NCI-H226 (cell line): Measurements from ENCODE around the gene DEFB131B.
"Not testable (repeated sequence)": the region's sequence is repeated elsewhere in the genome, so short reads cannot be mapped to it uniquely, and the experiment has no call there.

Experiments used
- DNase-seq: peaks from one replicate; pipeline ENCODE4 v3.0.0-alpha.2; 2015

The DEFB131B gene, protein sequence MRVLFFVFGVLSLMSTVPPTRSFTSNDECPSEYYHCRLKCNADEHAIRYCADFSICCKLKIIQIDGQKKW

DNA sequence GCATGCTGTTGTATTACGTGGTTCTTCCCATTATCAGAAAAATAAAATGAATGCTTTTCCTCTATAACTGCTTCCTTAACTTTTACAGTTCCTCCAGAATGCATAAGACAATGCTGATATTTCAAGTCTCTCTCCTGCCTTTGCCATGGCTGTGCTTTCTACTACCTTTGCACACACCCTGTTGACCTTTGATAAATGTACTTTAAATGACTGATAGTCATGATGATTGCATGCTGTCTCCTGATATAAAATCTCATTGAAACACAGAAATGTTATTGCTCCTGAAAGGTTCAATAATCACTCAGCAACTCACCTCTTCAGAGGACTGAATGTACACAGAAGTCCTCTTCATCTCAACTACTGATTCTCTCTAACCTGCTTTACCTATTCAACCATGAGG lies at the start of gene DEFB131B:
Gene DEFB131B, plus strand, starts transcription at position 395 of the 400 bp plus-strand sequence. Its CDS starts 0 bp downstream, at position 395.
- DNase-seq = not testable (repeated sequence)

DNA sequence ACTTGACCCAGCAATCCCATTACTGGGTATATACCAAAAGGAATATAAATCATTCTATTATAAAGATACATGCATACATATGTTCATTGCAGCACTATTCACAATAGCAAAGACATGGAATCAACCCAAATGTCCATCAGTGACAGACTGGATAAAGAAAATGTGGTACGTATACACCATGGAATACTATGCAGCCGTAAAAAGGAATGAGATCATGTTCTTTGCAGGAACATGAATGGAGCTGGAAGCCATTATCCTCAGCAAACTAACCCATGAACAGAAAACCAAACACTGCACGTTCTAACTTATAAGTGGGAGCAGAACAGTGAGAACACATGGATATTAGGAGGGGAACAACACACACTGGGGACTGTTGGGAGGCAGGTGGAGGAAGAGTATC lies 49.0 kb upstream of the DEFB131B start:
- not testable (repeated sequence) for DNase-seq

DNA sequence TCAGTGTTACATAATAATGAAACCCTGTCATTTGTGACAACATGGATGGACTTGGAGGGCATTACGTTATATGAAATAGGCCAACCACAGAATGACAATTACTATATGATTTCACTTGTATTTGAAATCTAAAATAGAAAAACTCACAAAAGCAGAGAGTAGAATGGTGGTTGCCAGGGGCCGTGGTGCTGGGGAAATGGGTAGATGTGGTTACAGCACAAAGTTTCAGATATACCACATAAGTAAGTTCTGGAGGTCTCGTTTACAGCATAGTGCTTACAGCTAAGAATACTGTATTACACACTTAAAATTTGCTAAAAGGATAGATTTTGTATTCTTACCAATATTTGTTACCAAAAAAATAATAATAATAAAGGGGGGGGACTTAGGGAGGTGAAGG lies 48.6 kb upstream of the DEFB131B start:
- not testable (repeated sequence) for DNase-seq

DNA sequence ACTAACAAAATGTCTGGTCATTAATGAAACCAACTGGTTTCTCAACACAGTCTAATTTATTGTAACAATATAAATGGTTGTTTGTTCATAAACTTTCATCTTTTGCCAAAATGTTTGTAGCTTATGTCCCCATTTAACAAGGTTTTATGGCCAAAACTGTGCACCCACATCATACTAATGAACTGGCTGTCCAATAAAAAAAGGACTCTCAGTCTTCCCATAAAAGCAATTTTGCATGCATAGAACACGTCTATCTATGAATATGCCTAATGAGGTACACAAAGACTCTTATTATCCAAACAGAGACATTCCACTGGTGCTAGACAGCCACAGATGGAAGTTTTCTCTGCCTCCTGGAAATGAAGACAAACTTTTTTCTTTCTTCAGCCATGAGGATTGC lies 45.4 kb upstream of the DEFB131B start, which contains the start of gene DEFB108B:
Gene DEFB108B, plus strand, starts transcription at position 390 of the 400 bp plus-strand sequence. Its CDS starts 0 bp downstream, at position 390.
- DNase-seq = not testable (repeated sequence)

DNA sequence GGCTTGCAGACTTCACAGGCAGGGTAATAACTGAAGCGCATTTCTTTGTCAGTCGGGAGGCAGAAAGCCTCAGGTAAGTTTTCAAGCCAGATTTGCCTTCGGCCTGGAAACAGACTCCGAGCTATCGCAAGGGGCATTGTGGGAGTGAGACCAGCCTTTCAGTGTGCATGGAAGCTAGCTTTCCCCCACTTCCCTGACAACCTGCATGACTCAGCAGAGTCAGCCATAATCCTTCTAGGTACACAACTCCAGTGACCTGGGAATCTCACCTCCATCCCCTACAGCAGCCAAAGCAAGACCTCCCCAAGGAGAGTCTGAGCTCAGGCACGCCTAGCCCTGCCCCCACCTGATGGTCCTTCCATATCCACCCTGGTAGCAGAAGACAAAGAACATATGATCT lies 35.5 kb upstream of the DEFB131B start:
- not testable (repeated sequence) for DNase-seq

DNA sequence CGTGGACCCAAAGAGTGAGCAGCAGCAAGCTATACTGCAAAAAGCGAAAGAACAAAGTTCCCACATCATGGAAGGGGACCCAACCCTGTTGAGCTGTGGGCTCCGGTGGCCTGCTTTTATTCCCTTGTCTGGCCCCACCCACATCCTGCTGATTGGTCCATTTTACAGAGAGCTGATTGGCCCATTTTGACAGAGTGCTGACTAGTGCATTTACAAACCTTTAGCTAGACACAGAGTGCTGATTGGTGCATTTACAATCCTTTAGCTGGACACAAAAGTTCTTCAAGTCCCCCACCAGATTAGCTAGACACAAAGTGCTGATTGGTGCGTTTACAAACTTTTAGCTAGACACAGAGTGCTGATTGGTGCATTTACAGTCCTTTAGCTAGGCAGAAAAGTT lies 34.9 kb upstream of the DEFB131B start:
- DNase-seq = not testable (repeated sequence)

DNA sequence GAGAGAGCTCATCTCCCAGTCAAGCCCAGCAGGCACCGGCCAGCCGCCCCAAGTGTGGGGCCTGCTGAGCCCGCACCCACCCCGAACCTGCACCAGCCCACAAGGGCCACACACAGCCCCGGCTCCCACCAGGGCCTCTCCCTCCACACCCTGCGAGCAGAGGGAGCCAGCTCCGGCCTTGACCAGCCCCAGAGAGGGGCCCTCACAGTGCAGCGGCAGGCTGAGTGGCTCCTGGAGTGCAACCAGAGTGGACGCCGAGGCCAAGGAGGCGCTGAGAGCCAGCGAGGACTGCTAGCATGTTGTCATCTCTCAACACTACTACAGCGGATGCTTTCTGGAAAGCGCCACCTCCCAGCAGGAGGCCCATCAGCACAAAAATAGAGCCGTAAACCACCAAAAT lies 34.4 kb upstream of the DEFB131B start:
- no peak for DNase-seq

DNA sequence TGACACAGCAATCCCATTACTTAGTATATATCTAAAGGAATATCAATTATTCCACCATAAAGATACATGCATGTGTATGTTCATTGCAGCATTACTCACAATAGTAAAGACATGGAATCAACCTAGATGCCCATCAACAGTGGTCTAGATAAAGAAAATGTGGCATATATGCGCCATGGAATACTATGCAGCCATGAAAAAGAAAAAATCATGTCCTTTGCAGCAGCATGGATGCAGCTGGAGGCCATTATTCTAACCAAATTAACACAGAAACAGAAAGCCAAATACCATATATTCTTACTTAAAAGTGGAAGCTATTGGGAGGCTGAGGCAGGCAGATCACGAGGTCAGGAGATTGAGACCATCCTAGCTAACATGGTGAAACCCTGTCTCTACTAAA lies 24.4 kb upstream of the DEFB131B start:
- not testable (repeated sequence) for DNase-seq

DNA sequence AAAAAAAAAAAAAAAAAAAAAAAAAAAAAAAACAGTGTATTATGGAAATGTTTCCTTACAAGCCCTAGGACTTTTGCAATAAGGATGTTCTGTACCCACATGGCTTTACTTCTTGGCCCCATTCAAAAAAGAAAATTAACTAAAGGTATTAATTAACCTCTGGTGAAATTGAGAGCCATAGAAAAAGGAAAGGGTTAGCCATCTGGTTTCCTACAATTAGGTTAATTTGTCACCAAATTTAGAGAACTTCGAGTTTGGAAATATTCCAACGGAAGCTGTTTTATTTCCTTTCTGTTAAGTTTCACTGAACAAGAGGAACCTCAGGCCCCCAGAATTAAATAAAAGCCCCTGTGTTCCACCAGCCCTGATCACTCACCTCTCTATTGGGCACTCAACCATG lies 22.4 kb upstream of the DEFB131B start:
- not testable (repeated sequence) for DNase-seq

DNA sequence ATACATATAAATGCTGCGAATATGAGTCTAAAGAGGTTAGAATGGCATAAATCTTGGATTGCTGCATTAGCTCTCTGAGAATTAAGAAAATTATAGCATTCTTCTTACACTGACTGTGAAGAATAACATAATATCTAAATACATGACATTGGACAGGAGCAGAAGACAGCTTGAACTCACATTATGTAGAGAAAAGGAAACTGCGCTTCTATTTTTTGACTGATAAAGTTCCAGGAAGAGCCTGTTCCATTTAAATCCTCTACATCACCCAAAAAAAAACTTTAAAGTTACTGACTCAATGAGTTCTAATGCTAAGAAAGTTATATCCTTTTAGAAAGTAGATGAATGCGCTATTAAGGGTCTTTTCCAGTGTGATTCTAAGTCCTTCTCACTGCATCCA lies 17.4 kb upstream of the DEFB131B start:
- not testable (repeated sequence) for DNase-seq

DNA sequence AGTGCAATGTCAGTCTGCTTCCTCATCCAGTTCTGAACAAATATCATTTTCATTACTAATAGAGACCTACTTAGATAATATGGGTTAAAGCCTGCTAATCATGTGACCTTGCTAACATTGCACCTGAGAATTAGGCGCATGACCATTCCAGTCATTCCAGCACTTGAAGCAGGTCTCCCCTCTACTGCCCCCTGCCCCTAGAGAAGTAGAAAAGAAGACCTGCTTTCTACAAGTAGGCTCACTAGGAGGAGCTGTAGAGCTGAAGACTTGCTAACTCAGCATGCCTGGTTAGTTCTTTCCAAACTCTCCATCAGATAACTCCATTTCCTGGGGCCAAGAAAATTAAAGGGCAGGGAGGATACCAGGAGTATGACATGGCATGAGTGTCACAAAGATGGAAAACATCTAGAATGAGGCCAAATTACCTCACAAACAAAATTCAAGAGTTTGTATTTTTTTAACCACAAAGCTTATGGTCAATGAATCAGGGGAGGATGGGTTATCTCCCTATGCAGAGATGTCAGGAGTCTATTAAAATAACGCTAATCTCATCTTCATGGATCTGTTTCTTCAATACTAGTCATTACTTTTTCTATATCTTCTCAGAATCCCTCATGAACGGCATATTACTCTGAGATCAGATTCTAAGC lies 14.2 kb upstream of the DEFB131B start:
- DNase-seq = peak; percentile 51

DNA sequence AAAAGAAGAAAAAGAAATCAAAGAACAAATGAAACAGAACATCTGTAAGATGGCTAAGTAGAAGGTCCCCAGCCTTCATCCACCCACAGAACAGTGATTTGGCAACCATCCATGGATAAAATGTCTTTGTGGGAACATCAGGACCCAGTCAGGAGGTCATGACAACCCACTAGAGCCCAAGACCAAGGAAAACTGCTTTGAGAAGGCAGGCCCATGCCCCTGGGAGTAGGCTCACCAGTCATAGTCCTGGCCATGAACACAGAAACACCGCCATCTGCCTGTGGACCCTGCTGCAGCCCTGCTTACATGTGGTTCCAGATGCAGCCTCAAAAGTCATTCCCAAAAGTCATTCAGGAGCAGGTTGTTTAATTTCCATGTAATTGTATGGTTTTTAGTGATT lies 11.0 kb upstream of the DEFB131B start:
- not testable (repeated sequence) for DNase-seq

DNA sequence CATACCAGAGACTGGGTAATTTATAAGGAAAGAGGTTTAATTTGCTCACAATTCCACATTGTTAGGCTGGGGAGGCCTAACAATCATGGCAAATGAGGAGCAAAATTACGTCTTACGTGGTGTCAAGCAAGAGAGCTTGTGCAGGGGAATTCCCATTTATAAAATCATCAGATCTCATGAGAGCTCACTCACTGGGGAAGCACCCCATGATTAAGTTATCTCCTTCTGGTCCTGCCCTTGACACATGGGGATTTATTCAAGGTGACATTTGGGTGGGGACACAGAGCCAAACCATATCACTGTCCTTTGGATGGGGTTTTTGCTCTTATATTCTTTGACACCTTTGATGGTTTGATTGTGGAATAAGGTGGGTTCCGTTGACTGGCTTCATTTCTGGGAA lies 8.3 kb upstream of the DEFB131B start:
- DNase-seq = not testable (repeated sequence)

DNA sequence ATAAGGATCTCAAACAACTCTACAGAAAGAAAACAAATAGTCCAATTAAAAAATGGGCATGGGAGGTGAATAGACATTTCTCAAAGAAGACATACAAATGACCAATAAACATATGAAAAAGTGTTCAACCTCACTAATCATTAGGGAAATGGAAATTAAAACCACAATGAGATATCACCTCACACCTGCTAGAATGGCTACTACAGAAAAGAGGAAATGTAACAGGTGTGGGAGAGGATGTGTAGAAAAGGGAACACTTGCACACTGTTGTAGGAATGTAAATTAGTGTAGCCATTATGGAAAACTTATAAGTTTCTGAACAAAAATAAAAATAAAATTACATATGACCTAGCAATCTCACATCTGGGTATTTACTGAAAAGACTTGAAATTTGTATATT lies 7.6 kb upstream of the DEFB131B start:
- not testable (repeated sequence) for DNase-seq

DNA sequence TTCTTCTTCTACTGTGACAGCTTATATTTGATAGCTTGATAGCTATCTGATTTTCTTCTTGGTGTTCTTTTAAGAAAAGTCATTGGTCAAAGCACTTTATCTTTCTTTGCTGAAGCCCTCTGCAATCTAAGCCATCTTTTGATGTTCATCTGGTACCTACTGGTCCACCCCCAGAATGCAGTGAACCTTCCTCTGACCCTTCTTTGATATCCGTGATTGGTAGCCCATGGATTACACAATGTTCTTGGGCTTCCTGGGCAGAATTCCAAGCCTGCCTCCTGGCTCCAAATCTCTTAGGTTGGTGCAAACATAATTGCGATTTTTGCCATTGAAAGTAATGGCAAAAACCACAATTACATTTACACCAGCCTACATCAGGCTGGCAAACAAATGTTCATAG lies 2.0 kb upstream of the DEFB131B start:
- DNase-seq = not testable (repeated sequence)

DNA sequence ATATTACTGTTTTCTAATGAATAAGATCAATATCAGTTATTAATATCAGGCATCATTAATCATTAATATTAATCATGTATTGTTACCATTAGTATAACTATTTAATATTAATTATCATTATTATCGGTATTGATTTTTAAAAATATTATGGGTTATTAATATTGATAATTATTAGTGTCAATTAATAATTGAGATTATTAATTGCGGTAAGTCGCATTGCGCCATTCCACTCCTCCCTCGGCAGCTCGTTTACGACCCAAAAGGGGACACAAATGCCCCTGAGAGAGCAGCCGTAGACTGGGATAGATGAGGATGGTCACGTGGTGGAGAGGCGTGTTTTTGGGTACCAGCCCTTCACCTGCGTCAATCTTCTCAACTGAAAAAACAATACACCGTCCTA lies 7.6 kb downstream of the DEFB131B start:
- DNase-seq = not testable (repeated sequence)

DNA sequence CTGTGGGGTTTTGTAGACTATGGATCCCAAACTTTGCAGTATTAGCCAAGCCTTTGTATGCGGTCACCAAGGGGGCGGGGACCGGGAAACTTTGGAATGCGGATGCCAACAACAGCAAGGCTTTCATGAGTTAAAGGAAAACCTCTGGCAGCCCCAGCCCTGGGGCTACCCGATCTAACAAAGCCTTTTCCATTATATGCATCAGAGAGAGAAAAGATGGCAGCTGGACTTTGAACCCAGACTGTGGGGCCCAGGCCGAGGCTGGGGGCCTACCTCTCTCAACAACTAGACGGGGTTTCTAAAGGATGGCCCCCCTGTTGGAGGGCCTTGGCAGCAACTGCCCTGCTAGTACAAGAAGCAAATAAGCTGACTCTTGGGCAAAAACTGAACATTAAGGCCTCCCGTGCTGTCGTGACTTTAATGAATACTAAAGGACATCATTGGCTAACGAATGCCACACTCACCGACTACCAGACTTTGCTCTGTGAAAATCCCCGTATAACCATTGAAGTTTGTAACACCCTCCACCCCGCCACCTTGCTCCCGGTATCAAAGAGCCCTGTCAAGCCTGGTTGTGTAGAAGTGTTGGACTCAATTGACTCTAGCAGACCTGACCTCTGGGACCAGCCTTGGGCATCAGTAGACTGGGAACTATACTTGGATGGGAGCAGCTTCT lies 10.2 kb downstream of the DEFB131B start:
- not testable (repeated sequence) for DNase-seq

DNA sequence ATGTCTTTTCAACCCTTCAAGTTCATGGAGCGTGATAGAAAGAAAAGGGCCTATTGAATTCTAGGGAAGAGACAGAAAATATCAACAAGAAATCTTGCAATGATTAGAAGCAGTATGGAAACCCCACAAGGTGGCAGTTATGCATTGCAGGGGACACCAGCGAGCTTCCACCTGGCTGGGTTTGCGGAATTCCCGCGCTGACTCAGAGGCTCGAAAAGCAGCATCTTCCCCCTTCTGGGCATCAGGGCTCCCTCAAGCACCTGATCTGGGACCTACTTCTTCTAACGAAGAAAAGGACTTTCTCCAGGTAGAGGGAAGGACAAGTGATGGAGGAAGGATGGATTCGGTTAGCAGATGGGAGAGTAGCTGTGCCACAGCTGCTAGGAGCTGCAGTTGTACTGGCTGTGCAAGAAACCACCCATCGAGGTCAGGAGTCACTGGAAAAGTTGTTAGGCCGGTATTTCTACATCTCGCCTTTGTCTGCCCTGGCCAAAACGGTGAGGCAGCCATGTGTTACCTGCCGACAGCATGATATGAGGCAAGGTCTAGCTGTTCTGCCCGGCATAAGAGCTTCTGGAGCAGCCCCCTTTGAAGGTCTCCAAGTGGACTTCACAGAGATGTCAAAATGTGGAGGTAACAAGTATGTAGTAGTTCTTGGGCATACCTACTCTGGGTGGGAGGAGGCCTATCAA lies 11.1 kb downstream of the DEFB131B start:
- not testable (repeated sequence) for DNase-seq

DNA sequence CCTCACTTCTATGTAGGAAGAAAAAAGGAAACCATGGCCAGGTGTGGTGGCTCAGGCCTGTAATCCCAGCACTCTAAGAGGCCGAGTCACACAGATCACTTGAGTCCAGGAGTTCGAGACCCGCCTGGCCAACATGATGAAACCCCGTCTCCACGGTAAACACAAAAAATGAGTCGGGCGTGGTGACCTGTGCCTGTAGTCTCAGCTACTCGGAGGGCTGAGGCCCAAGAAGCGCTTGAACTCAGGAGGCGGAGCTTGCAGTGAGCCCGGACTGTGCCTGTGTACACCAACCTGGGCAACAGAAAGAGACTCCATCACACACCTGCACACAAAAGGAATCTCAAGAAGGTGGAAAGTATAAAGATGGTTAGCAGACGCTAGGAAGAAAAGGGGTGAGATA lies 17.7 kb downstream of the DEFB131B start:
- DNase-seq = no peak

DNA sequence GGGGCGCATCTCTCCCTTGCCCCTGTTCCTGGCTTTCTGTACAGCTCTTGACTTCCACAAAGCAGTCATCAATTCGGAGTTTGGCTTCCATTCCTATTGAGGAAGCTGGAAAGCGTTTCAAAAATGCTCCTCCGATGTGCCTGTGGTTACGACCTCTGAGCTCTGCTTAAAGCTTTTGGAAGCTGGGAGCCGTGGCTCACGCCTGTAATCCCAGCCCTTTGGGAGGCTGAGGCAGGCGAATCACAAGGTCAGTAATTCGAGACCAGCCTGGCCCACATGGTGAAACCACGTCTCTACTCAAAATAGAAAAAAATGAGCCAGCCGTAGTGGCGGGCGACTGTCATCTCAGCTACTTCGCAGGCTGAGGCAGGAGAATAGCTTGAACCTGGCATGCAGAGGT lies 22.9 kb downstream of the DEFB131B start:
- peak; percentile 15 for DNase-seq

DNA sequence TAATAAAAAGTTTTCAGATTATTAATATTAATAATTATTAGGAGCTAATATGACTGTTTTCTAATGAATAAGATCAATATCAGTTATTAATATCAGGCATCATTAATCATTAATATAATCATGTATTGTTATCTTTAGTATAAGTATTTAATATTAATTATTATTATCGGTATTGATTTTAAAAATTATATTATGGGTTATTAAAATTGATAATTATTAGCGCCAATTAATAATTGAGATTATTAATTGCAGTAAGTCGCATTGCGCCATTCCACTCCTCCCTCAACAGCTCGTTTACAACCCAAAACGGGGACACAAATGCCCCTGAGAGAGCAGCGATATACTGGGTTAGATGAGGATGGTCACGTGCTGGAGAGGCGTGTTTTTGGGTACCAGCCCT lies 30.0 kb downstream of the DEFB131B start:
- no peak for DNase-seq

DNA sequence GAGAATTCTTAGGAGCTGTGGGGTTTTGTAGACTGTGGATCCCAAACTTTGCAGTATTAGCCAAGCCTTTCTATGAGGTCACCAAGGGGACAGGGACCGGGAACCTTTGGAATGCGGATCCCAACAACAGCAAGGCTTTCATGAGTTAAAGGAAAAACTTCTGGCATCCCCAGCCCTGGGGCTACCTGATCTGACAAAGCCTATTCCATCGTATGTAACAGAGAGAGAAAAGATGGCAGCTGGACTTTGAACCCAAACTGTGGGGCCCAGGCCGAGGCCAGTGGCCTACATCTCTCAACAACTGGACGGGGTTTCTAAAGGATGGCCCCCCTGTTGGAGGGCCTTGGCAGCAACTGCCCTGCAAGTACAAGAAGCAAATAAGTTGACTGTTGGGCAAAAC lies 32.5 kb downstream of the DEFB131B start:
- DNase-seq = not testable (repeated sequence)

DNA sequence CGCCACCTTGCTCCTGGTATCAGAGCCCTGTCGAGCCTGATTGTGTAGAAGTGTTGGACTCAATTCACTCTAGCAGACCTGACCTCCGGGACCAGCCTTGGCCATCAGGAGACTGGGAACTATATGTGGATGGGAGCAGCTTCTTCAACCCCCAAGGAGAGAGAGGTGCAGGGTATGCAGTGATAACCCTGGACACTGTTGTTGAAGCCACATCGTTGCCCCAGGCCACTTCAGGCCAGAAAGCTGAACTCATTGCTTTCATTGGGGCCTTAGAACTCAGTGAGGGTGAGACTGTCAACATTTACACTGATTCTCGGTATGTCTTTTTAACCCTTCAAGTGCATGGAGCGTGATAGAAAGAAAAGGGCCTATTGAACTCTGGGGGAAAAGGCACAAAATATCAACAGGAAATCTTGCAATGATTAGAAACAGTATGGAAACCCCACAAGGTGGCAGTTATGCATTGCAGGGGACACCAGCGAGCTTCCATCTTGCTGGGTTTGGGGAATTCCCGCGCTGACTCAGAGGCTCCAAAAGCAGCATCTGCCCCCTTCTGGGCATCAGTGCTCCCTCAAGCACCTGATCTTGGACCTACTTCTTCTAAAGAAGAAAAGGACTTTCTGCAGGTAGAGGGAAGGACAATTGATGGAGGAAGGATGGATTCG lies 33.2 kb downstream of the DEFB131B start:
- not testable (repeated sequence) for DNase-seq
